GM23338 (cell line): ENCODE data around the gene PHC2. TPM values are rescaled to one million over a fixed set of nuclear protein-coding genes. Genes with fewer than 3 reads are reported as not detected.
A peak's percentile ranks its signal among the peaks of the same experiment; 100 is the strongest.

ENCODE experiments used
- ATAC-seq: fragments of 200-7000 bp; cut with Tn5 transposase; 3 replicates; pipeline ENCODE4 v1.9.1; 2020
- DNase-seq: peaks from one replicate; pipeline ENCODE4 v3.0.0-alpha.2; 2015; ENCODE audit warnings: low spot score
- H2AFZ ChIP-seq: fragments of 200-600 bp; sonication (generic); 2 replicates; pipeline ENCODE4 v1.8.0; 2016; ENCODE audit warnings: antibody characterized with exemption, mild to moderate bottlenecking, moderate library complexity
- H3F3A ChIP-seq: fragments of 200-600 bp; sonication (generic); replicated peaks from 2 replicates; pipeline ENCODE4 v1.8.0; 2017; ENCODE audit warnings: antibody characterized with exemption, mixed run types, low read depth
- H3K27ac ChIP-seq: fragments of 200-600 bp; sonication (generic); 2 replicates; pipeline ENCODE4 v1.6.1; 2016; ENCODE audit warnings: low read depth
- H3K27me3 ChIP-seq: fragments of 200-600 bp; sonication (generic); 2 replicates; pipeline ENCODE4 v1.8.0; 2016; ENCODE audit warnings: mild to moderate bottlenecking, mixed run types, moderate library complexity; ENCODE audit not compliant: insufficient read depth
- H3K36me3 ChIP-seq: fragments of 200-600 bp; sonication (generic); 2 replicates; pipeline ENCODE4 v1.8.0; 2016; ENCODE audit warnings: mild to moderate bottlenecking; ENCODE audit not compliant: insufficient read depth
- H3K4me1 ChIP-seq: fragments of 200-600 bp; sonication (generic); 2 replicates; pipeline ENCODE4 v1.8.0; 2016; ENCODE audit warnings: mild to moderate bottlenecking, moderate library complexity; ENCODE audit not compliant: insufficient read depth
- H3K4me2 ChIP-seq: fragments of 200-600 bp; sonication (generic); 2 replicates; pipeline ENCODE4 v1.7.1; 2017; ENCODE audit warnings: mixed run types
- H3K4me3 ChIP-seq: fragments of 200-600 bp; sonication (generic); 2 replicates; pipeline ENCODE4 v1.6.1; 2016; ENCODE audit warnings: mixed run types
- H3K79me2 ChIP-seq: fragments of 200-600 bp; sonication (generic); replicated peaks from 2 replicates; pipeline ENCODE4 v1.8.0; 2017; ENCODE audit warnings: mild to moderate bottlenecking; ENCODE audit not compliant: insufficient read depth
- H3K9me2 ChIP-seq: fragments of 200-600 bp; sonication (generic); 2 replicates; pipeline ENCODE4 v1.8.0; 2017; ENCODE audit not compliant: insufficient read depth
- H4K20me1 ChIP-seq: fragments of 200-600 bp; sonication (generic); replicated peaks from 2 replicates; pipeline ENCODE4 v1.8.0; 2017; ENCODE audit warnings: mild to moderate bottlenecking; ENCODE audit not compliant: insufficient read depth
- H3K27ac Mint-ChIP-seq: 2 replicates; pipeline ENCODE4 v1.8.0; 2020; ENCODE audit warnings: inconsistent platforms, mild to moderate bottlenecking, moderate library complexity, mixed read lengths
- H3K27me3 Mint-ChIP-seq: 3 replicates; pipeline ENCODE4 v1.8.0; 2022; ENCODE audit warnings: low read depth, mild to moderate bottlenecking, moderate library complexity, mixed read lengths, inconsistent platforms; ENCODE audit not compliant: insufficient read depth, poor library complexity
- H3K36me3 Mint-ChIP-seq: 3 replicates; pipeline ENCODE4 v1.8.0; 2021; ENCODE audit warnings: low read depth, mild to moderate bottlenecking, inconsistent platforms, moderate library complexity, mixed read lengths
- H3K4me1 Mint-ChIP-seq: 3 replicates; pipeline ENCODE4 v1.8.0; 2020; ENCODE audit warnings: mild to moderate bottlenecking, inconsistent platforms, mixed read lengths
- H3K4me3 Mint-ChIP-seq: 3 replicates; pipeline ENCODE4 v1.8.0; 2021; ENCODE audit warnings: moderate library complexity, mild to moderate bottlenecking, inconsistent platforms, mixed read lengths
- H3K9me3 Mint-ChIP-seq: 3 replicates; pipeline ENCODE4 v1.8.0; 2020; ENCODE audit warnings: moderate library complexity, mild to moderate bottlenecking, inconsistent platforms, mixed read lengths
- CTCF ChIP-seq, 2 experiments: fragments of 200-600 bp in 1 of 2; sonication (generic) in 1 of 2; conservative IDR thresholded peaks; 2 replicates each; pipeline versions ENCODE4 v1.5.1 to v1.6.1; 2016 to 2017; ENCODE audit warnings: antibody characterized with exemption in 2 of 2, low read depth in 2 of 2, mild to moderate bottlenecking in 2 of 2, moderate library complexity in 1 of 2
- ZNF331 ChIP-seq: fragments of 250-450 bp; sonication (Bioruptor Pico); IDR thresholded peaks from 2 replicates; pipeline ENCODE4 v1.5.0; 2020; ENCODE audit warnings: low read depth, mild to moderate bottlenecking, moderate library complexity
- ZNF462 ChIP-seq: fragments of 250-450 bp; sonication (Bioruptor Pico); IDR thresholded peaks from 2 replicates; pipeline ENCODE4 v1.5.0; 2020; ENCODE audit warnings: mild to moderate bottlenecking, moderate library complexity
- polyA plus RNA-seq: library from polyadenylated mRNA; unstranded; fragments of >200 nt; fragmentation: Nextera tagmentation; extraction: Ambion mirVana; gene quantifications from 2 replicates; pipeline ENCODE4 v1.2.1, GENCODE V29; 2016
- total RNA-seq: library from RNA; depleted of rRNA; stranded (reverse); fragments of >200 nt; shearing (Covaris generic); gene quantifications from 2 replicates; pipeline ENCODE4 v1.2.3, GENCODE V29; 2014

The PHC2 gene
- total and polyA plus RNA-seq, 2 experiments from 2014 or later = 1.7 to 7.3 TPM

GRCh38 chr1:33456502-33456886 is 25.6 kb upstream of the PHC2 start (continued):
- TF ChIP-seq ZNF462 (CRISPR knock-in tag) (no peak), ZNF331 (CRISPR knock-in tag) (no peak)

GRCh38 chr1:33455539-33456501 is 24.9 kb upstream of the PHC2 start:
- no peaks in the 10 kb centered on the region for H3K9me2 ChIP-seq
- peak overlapping the region; percentile 87; the same call in 1 of the 2 replicates for H2AFZ ChIP-seq
- Mint-ChIP-seq H3K27ac (no peak overlapping the region), H3K4me1 (peaks cover 12% of the 10 kb centered on the region), H3K9me3 (no peaks in the 10 kb centered on the region), H3K27me3 (peaks cover 4% of the 10 kb centered on the region), H3K36me3 (no peaks in the 10 kb centered on the region), H3K4me3 (no peak overlapping the region)
- ATAC-seq (peak; percentile 96), DNase-seq (peak; percentile 77)
- no peaks in the 10 kb centered on the region for H3K27me3 ChIP-seq
- H3K79me2 ChIP-seq = no peaks in the 10 kb centered on the region
- H3K36me3 ChIP-seq = no peaks in the 10 kb centered on the region
- no peaks in the 10 kb centered on the region for H4K20me1 ChIP-seq
- H3K4me3 ChIP-seq = no peak overlapping the region
- H3F3A ChIP-seq = no peaks in the 10 kb centered on the region
- no peak overlapping the region for H3K4me2 ChIP-seq
- TF ChIP-seq ZNF331 (CRISPR knock-in tag) = no peak
- peak; percentile 63 to 89 for TF ChIP-seq CTCF (conservative IDR thresholded peaks at IDR 0.05; ENCODE audit: low read depth in 2 of 2)
- no peak overlapping the region for H3K27ac ChIP-seq
- peaks cover 3% of the 10 kb centered on the region; the same call in 1 of the 2 replicates for H3K4me1 ChIP-seq
